NCI-H2107 treated with DMSO at 0.1 percent for 48 hours (cell line): ENCODE results near the gene FOXD4L5.
"Not testable (repeated sequence)": the region's sequence is repeated elsewhere in the genome, so short reads cannot be mapped to it uniquely, and the experiment has no call there.

ENCODE experiments used
- DNase-seq: peaks from one replicate; lab custom pipeline; 2025; ENCODE audit not compliant: unreplicated experiment; lab: John Stamatoyannopoulos, UW

Gene FOXD4L5

DNA sequence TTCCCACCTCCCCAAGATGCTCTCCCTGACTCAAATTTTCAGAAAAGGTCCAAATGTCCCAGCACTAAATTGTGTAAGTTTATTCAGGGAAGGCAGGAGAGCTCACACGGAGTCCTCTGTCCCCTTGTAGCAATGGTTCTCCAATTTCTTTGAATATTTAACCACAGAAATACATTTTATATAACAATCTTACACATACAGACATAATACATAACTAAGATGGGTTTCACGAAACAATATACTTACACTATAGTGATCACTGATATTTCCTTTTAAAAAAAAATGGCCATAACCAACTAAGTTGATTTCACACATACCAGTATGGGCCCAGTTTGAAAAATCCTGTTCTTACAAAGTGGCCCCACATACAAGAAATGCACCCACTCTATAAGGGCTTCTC is at the start of gene FOXD4L5:
FOXD4L5 (minus strand) TSS at position 101 of the 400 bp plus-strand sequence. CDS start 832 bp downstream, outside the sequence.
- not testable (repeated sequence) for DNase-seq

- DNase-seq = not testable (repeated sequence)
These were observed 1.1 kb downstream of the FOXD4L5 start for GRCh38 chr9:65283943-65284342.

- not testable (repeated sequence) for DNase-seq
These were observed 2.0 kb downstream of the FOXD4L5 start for GRCh38 chr9:65282976-65283375.
